Vagina (tissue), 2 donors: Measurements from ENCODE around the gene PPP6C. TPM values are rescaled to one million over a fixed set of nuclear protein-coding genes. Genes with fewer than 3 reads are reported as not detected.
A peak's percentile ranks its signal among the peaks of the same experiment; 100 is the strongest.

ENCODE experiments used
- DNase-seq, 2 donors: peaks; one replicate each; pipeline ENCODE4 v3.0.0-alpha.2; 2017; ENCODE audit errors: extremely low spot score in 2 of 2
- H3K27ac ChIP-seq: fragments of 200-600 bp; sonication (generic); one replicate; pipeline ENCODE4 v1.5.1; 2019
- H3K27me3 ChIP-seq: fragments of 200-600 bp; sonication (generic); one replicate; pipeline ENCODE4 v1.5.1; 2019
- H3K36me3 ChIP-seq, 2 donors: fragments of 200-600 bp; sonication (generic); one replicate each; pipeline ENCODE4 v1.5.1; 2017 to 2019
- H3K4me1 ChIP-seq: fragments of 200-600 bp; sonication (generic); one replicate; pipeline ENCODE4 v1.5.1; 2019
- H3K4me3 ChIP-seq, 2 donors: fragments of 200-600 bp; sonication (generic); 1 replicate in 1 of 2; 2 replicates in 1 of 2; pipeline ENCODE4 v1.5.1; 2016 to 2019
- H3K9me3 ChIP-seq: fragments of 200-600 bp; sonication (generic); one replicate; pipeline ENCODE4 v1.5.1; 2019
- CTCF ChIP-seq, 3 experiments: fragments of 450-650 bp in 2 of 3; fragments of 200-600 bp in 1 of 3; sonication (generic) in 1 of 3; IDR thresholded peaks; one replicate each; pipeline ENCODE4 v1.5.1; 2017 to 2019; ENCODE audit warnings: antibody characterized with exemption in 3 of 3, mild to moderate bottlenecking in 2 of 3, moderate library complexity in 2 of 3
- POLR2A ChIP-seq, 2 donors: fragments of 450-650 bp; IDR thresholded peaks; one replicate each; pipeline ENCODE4 v1.6.1; 2017; ENCODE audit warnings: antibody characterized with exemption in 2 of 2, mild to moderate bottlenecking in 2 of 2, moderate library complexity in 2 of 2
- POLR2AphosphoS5 ChIP-seq, 2 donors: sonication (generic); formaldehyde crosslinking; IDR thresholded peaks; one replicate each; pipeline ENCODE4 v1.9.0; 2017; ENCODE audit warnings: antibody characterized with exemption in 2 of 2, mild to moderate bottlenecking in 2 of 2, low read depth in 1 of 2; ENCODE audit not compliant: insufficient read depth in 1 of 2
- intact Hi-C: fragments of 100-400 bp; cut with DNase I; formaldehyde crosslinking; loops from one replicate; pipeline ENCODE4 v1.15.1; 2023
- total RNA-seq: library from RNA; depleted of rRNA; stranded (reverse); fragments of >200 nt; gene quantifications from one replicate; pipeline ENCODE4 v1.2.3, GENCODE V29; 2016

Gene PPP6C
- total RNA-seq, 1 donor from 2014 or later, result 26.8 TPM

GRCh38 chr9:125147401-125147951 lies 42.1 kb downstream of the PPP6C start:
- Histone ChIP-seq H3K9me3 (no peaks in the 10 kb centered on the region), H3K27ac (no peak overlapping the region), H3K27me3 (no peaks in the 10 kb centered on the region), H3K4me1 (peaks cover 11% of the 10 kb centered on the region), H3K4me3 (no peak overlapping the region), H3K36me3 (peaks cover 0 to 19% of the 10 kb centered on the region in 2 donors)
- no peak for DNase-seq
- intact Hi-C loops, result loop anchor here (10.0 kb wide), 2 partner anchors 203 to 373 kb away; partner anchors contain the start of genes GOLGA1, NR6A1 and OLFML2A
- TF ChIP-seq POLR2A (IDR thresholded peaks at IDR 0.05) (no peak), POLR2AphosphoS5 (IDR thresholded peaks at IDR 0.05; ENCODE audit: insufficient read depth in 1 of 2, low read depth in 1 of 2) (no peak), CTCF (IDR thresholded peaks at IDR 0.05) (no peak)

- TF ChIP-seq POLR2A (IDR thresholded peaks at IDR 0.05) (no peak), POLR2AphosphoS5 (IDR thresholded peaks at IDR 0.05; ENCODE audit: insufficient read depth in 1 of 2, low read depth in 1 of 2) (no peak), CTCF (IDR thresholded peaks at IDR 0.05) (no peak)
- no peaks in the 10 kb centered on the region for H3K27me3 ChIP-seq
- H3K4me1 ChIP-seq, result peaks cover 14% of the 10 kb centered on the region
- intact Hi-C loops, result loop anchor here (10.0 kb wide), 2 partner anchors 201 to 371 kb away; partner anchors contain the start of genes GOLGA1, NR6A1 and OLFML2A
- H3K9me3 ChIP-seq, result no peaks in the 10 kb centered on the region
- H3K27ac ChIP-seq, result no peak overlapping the region
- no peak overlapping the region for H3K4me3 ChIP-seq
- H3K36me3 ChIP-seq, result peaks cover 0 to 8% of the 10 kb centered on the region in 2 donors
- no peak for DNase-seq
These were observed 43.4 kb downstream of the PPP6C start for GRCh38 chr9:125146247-125146646.

- Histone ChIP-seq H3K27me3 (no peaks in the 10 kb centered on the region), H3K27ac (no peak overlapping the region), H3K36me3 (no peaks in the 10 kb centered on the region), H3K9me3 (no peaks in the 10 kb centered on the region), H3K4me3 (no peak overlapping the region), H3K4me1 (peaks cover 14% of the 10 kb centered on the region)
- intact Hi-C loops, result loop anchor here (10.0 kb wide), 2 partner anchors 201 to 371 kb away; partner anchors contain the start of genes GOLGA1, NR6A1 and OLFML2A
- DNase-seq, result no peak
- TF ChIP-seq POLR2AphosphoS5 (IDR thresholded peaks at IDR 0.05; ENCODE audit: insufficient read depth in 1 of 2, low read depth in 1 of 2) (no peak), POLR2A (IDR thresholded peaks at IDR 0.05) (no peak), CTCF (IDR thresholded peaks at IDR 0.05) (no peak)
These were observed 44.2 kb downstream of the PPP6C start for GRCh38 chr9:125145425-125145824.

GRCh38 chr9:125143377-125144090 lies 46.1 kb downstream of the PPP6C start, which contains the start of gene SCAI:
Gene SCAI (minus strand): TSS chr9:125143528. CDS start chr9:125143437, 91 bp downstream.
- DNase-seq, result peak; percentile 96 to 99
- H3K4me1 ChIP-seq, result peaks cover 14% of the 10 kb centered on the region
- H3K4me3 ChIP-seq, result peak within 1 kb of the TSS; percentile 72 to 87
- H3K9me3 ChIP-seq, result no peaks in the 10 kb centered on the region
- H3K36me3 ChIP-seq, result no peaks in the 10 kb centered on the region
- intact Hi-C loops, result loop anchor here (10.0 kb wide), 2 partner anchors 199 to 369 kb away; partner anchors contain the start of genes GOLGA1, NR6A1 and OLFML2A
- no peak for TF ChIP-seq POLR2A (IDR thresholded peaks at IDR 0.05)
- peak; percentile 97 to 98 (median 98) for TF ChIP-seq CTCF (IDR thresholded peaks at IDR 0.05)
- peak; percentile 79 to 89 for TF ChIP-seq POLR2AphosphoS5 (IDR thresholded peaks at IDR 0.05; ENCODE audit: insufficient read depth in 1 of 2, low read depth in 1 of 2)
- peak within 1 kb of the TSS; percentile 74 for H3K27ac ChIP-seq
- H3K27me3 ChIP-seq, result no peaks in the 10 kb centered on the region
